K562 (cell line): ENCODE measurements around the gene ODC1. TPM values are rescaled to one million over a fixed set of nuclear protein-coding genes. Genes with fewer than 3 reads are reported as not detected.
A peak's percentile ranks its signal among the peaks of the same experiment; 100 is the strongest.

ENCODE experiments used
- ATF1 ChIP-seq, 2 experiments: fragments of 450-650 bp in 1 of 2; IDR thresholded peaks; 2 replicates each; pipeline ENCODE4 v1.6.1; 2016; ENCODE audit warnings: missing compliant biosample characterization in 1 of 2, missing genetic modification characterization in 1 of 2
- ATF7 ChIP-seq: fragments of 450-650 bp; IDR thresholded peaks from 2 replicates; pipeline ENCODE4 v1.7.1; 2014; ENCODE audit warnings: mild to moderate bottlenecking, moderate library complexity
- BCLAF1 ChIP-seq, 2 experiments: fragments of 450-650 bp in 1 of 2; IDR thresholded peaks; 2 replicates each; pipeline ENCODE4 v1.6.1; 2011 to 2017; ENCODE audit warnings: low read depth in 2 of 2, antibody characterized with exemption in 1 of 2, borderline replicate concordance in 1 of 2, low read length in 1 of 2, mild to moderate bottlenecking in 1 of 2, mixed read lengths in 1 of 2; ENCODE audit not compliant: control insufficient read depth in 1 of 2
- CBFB ChIP-seq: sonication (generic); formaldehyde crosslinking; IDR thresholded peaks from 2 replicates; pipeline ENCODE4 v1.4.0; 2020; ENCODE audit warnings: mild to moderate bottlenecking, missing genetic modification reagents
- CGGBP1 ChIP-seq: fragments of 250-450 bp; sonication (Bioruptor Pico); IDR thresholded peaks from 2 replicates; pipeline ENCODE4 v1.9.0; 2021; ENCODE audit warnings: mild to moderate bottlenecking
- E2F6 ChIP-seq, 2 experiments: IDR thresholded peaks; 2 replicates each; pipeline ENCODE4 v1.6.1; 2011; ENCODE audit warnings: borderline replicate concordance in 1 of 2, control low read depth in 1 of 2, low read depth in 1 of 2, low read length in 1 of 2, mild to moderate bottlenecking in 1 of 2, mixed read lengths in 1 of 2, moderate library complexity in 1 of 2; ENCODE audit not compliant: insufficient read depth in 1 of 2, insufficient read length in 1 of 2, poor library complexity in 1 of 2, severe bottlenecking in 1 of 2; ENCODE audit errors: extremely low read depth in 1 of 2
- KAT7 ChIP-seq: sonication (generic); formaldehyde crosslinking; IDR thresholded peaks from 2 replicates; pipeline ENCODE4 v1.8.0; 2022; ENCODE audit warnings: missing genetic modification reagents, mild to moderate bottlenecking, borderline replicate concordance
- MYC ChIP-seq, 2 experiments: fragments of 250-450 bp in 1 of 2; sonication (Bioruptor Pico) in 1 of 2; IDR thresholded peaks; 2 replicates each; pipeline versions ENCODE4 v1.5.1 to v1.6.1; 2012 to 2021; ENCODE audit warnings: low read depth in 2 of 2, borderline replicate concordance in 1 of 2, improper control_type of control experiment in 1 of 2, low read length in 1 of 2, mild to moderate bottlenecking in 1 of 2, moderate library complexity in 1 of 2
- NR4A1 ChIP-seq, 2 experiments: fragments of 250-450 bp in 1 of 2; fragments of 450-650 bp in 1 of 2; sonication (Bioruptor Pico) in 1 of 2; IDR thresholded peaks; 2 replicates each; pipeline versions ENCODE4 v1.4.0 to v1.6.1; 2016 to 2020; ENCODE audit warnings: mild to moderate bottlenecking in 2 of 2, missing compliant biosample characterization in 1 of 2, missing genetic modification characterization in 1 of 2, moderate library complexity in 1 of 2
- PRMT5 ChIP-seq: sonication (generic); formaldehyde crosslinking; IDR thresholded peaks from 2 replicates; pipeline ENCODE4 v1.5.0; 2020; ENCODE audit warnings: missing genetic modification reagents
- RBM25 ChIP-seq: fragments of 200-400 bp; formaldehyde crosslinking; IDR thresholded peaks from 2 replicates; pipeline ENCODE4 v1.6.1; 2018; ENCODE audit warnings: low read length, low read depth, moderate library complexity; ENCODE audit not compliant: severe bottlenecking
- TARDBP ChIP-seq: fragments of 450-650 bp; IDR thresholded peaks from 2 replicates; pipeline ENCODE4 v1.6.1; 2016
- ZBTB11 ChIP-seq, 3 experiments: fragments of 200-800 bp in 1 of 3; fragments of 250-450 bp in 1 of 3; fragments of 450-650 bp in 1 of 3; sonication (Bioruptor Pico) in 1 of 3; sonication (Bioruptor generic) in 1 of 3; formaldehyde crosslinking in 1 of 3; IDR thresholded peaks; 2 replicates each; pipeline versions ENCODE4 v1.6.1 to v1.8.0; 2016 to 2022; ENCODE audit warnings: mild to moderate bottlenecking in 2 of 3, missing genetic modification characterization in 2 of 3, missing compliant biosample characterization in 1 of 3, moderate library complexity in 1 of 3
- ZNF785 ChIP-seq: fragments of 250-450 bp; sonication (Bioruptor Pico); IDR thresholded peaks from 2 replicates; pipeline ENCODE4 v1.4.0; 2020; ENCODE audit warnings: mild to moderate bottlenecking
- polyA plus RNA-seq, 8 experiments: library from polyadenylated mRNA; depleted of rRNA in 4 of 8; stranded (reverse) in 5 of 8; unstranded in 3 of 8; fragments of >200 nt; fragmentation: Nextera tagmentation in 2 of 8; fragmentation: Illumina TruSeq in 1 of 8; extraction: Ambion mirVana in 2 of 8; extraction: Trizol in 1 of 8; gene quantifications; 2 replicates each; pipeline versions ENCODE4 v1.2.1 to v1.2.3, GENCODE V29; 2011 to 2014; ENCODE audit warnings: inconsistent platforms in 1 of 8, missing spikeins in 1 of 8
- total RNA-seq, 7 experiments: library from RNA; depleted of rRNA in 6 of 7; stranded (reverse); fragments of >200 nt in 6 of 7; fragmentation: Illumina TruSeq in 2 of 7; extraction: Trizol in 2 of 7; gene quantifications; 2 replicates each; pipeline versions ENCODE4 v1.2.1 to v1.2.3, GENCODE V29; 2011 to 2021; ENCODE audit warnings: low replicate concordance in 1 of 7

ODC1 gene
- total and polyA plus RNA-seq, 9 of the 15 experiments (the other 6 are each of a cell fraction or from before 2014, with no cell fraction given), result 142 to 563 (median 457) TPM

- TF ChIP-seq E2F6 (IDR thresholded peaks at IDR 0.05; ENCODE audit: borderline replicate concordance in 1 of 2, extremely low read depth in 1 of 2, insufficient read depth in 1 of 2, insufficient read length in 1 of 2, low read depth in 1 of 2, low read length in 1 of 2, poor library complexity in 1 of 2, severe bottlenecking in 1 of 2) (peak; percentile 96 to 98), CGGBP1 (no peak), KAT7 (CRISPR knock-in tag) (0 out of 2 replicates have a peak, but pooled peaks have one; percentile 10), MYC (IDR thresholded peaks at IDR 0.05; ENCODE audit: low read depth, low read length) (peak; percentile 99), MYC (CRISPR knock-in tag; IDR thresholded peaks at IDR 0.05; ENCODE audit: borderline replicate concordance, low read depth) (peak; percentile 97; the same call in 1 of the 2 replicates), ZNF785 (CRISPR knock-in tag) (no peak), CBFB (CRISPR knock-in tag) (peak; percentile 83; the same call in 1 of the 2 replicates), NR4A1 (CRISPR knock-in tag; IDR thresholded peaks at IDR 0.05) (no peak), NR4A1 (tag; IDR thresholded peaks at IDR 0.05) (peak; percentile 64), TARDBP (peak; percentile 28; the same call in 1 of the 2 replicates), BCLAF1 (IDR thresholded peaks at IDR 0.05; ENCODE audit: borderline replicate concordance in 1 of 2, control insufficient read depth in 1 of 2, low read depth in 2 of 2, low read length in 1 of 2) (peak in 1 of 2 experiments; percentile 29; a peak in 1 of 4 replicates), ATF7 (peak; percentile 43), ZBTB11 (CRISPR knock-in tag; IDR thresholded peaks at IDR 0.05) (peak in 1 of 3 experiments; percentile 31; a peak in 1 of 6 replicates), PRMT5 (CRISPR knock-in tag) (0 out of 2 replicates have a peak, but pooled peaks have one; percentile 47), RBM25 (no peak), ATF1 (CRISPR knock-in tag; IDR thresholded peaks at IDR 0.05) (no peak), ATF1 (tag; IDR thresholded peaks at IDR 0.05) (peak; percentile 64)
Measured at GRCh38 chr2:10448576-10449485, 704 bp upstream of the ODC1 start (continued).
